Colon (tissue), 2 donors: ENCODE data around the gene DDI2.

Source experiments
- FAIRE-seq: peaks from 2 replicates; lab custom pipeline; 2012; peaks lifted over from hg19 to GRCh38; lab: Jason Lieb, UNC
- donor health status: control.
- donor health status: control.

Gene DDI2

GRCh38 chr1:15605398-15606383 lies 11.6 kb upstream of the DDI2 start:
- FAIRE-seq = no peak

GRCh38 chr1:15609631-15610030 lies 7.6 kb upstream of the DDI2 start:
- no peak for FAIRE-seq

- FAIRE-seq = no peak
Measured at GRCh38 chr1:15610167-15610566, 7.1 kb upstream of the DDI2 start.

GRCh38 chr1:15616373-15617172 lies 685 bp upstream of the DDI2 start:
- FAIRE-seq = no peak

GRCh38 chr1:15618077-15618654 lies 908 bp downstream of the DDI2 start:
- FAIRE-seq = no peak

GRCh38 chr1:15618655-15619525 lies 1.6 kb downstream of the DDI2 start:
- no peak for FAIRE-seq

- no peak for FAIRE-seq
Measured at GRCh38 chr1:15620155-15620545, 2.9 kb downstream of the DDI2 start.

GRCh38 chr1:15620902-15621682 lies 3.8 kb downstream of the DDI2 start:
- FAIRE-seq = no peak

GRCh38 chr1:15621975-15622374 lies 4.7 kb downstream of the DDI2 start:
- FAIRE-seq = no peak

GRCh38 chr1:15622712-15623373 lies 5.6 kb downstream of the DDI2 start:
- FAIRE-seq = no peak

- FAIRE-seq = no peak
Measured at GRCh38 chr1:15623435-15623834, 6.2 kb downstream of the DDI2 start.

- no peak for FAIRE-seq
Measured at GRCh38 chr1:15624133-15624714, 7.0 kb downstream of the DDI2 start.

- no peak for FAIRE-seq
Measured at GRCh38 chr1:15625056-15625917, 8.0 kb downstream of the DDI2 start.

GRCh38 chr1:15626269-15626950 lies 9.2 kb downstream of the DDI2 start:
- no peak for FAIRE-seq

- FAIRE-seq = no peak
Measured at GRCh38 chr1:15627343-15627988, 10.2 kb downstream of the DDI2 start.

GRCh38 chr1:15628003-15628402 lies 10.7 kb downstream of the DDI2 start:
- FAIRE-seq = no peak

GRCh38 chr1:15633756-15634420 lies 16.6 kb downstream of the DDI2 start:
- FAIRE-seq = no peak
